ENCODE results near the gene CSNK2A2. TPM values are rescaled to one million over a fixed set of nuclear protein-coding genes. Genes with fewer than 3 reads are reported as not detected.

The CSNK2A2 gene
- total RNA-seq: 16.3 and 16.9 TPM in 2 replicates

DNA sequence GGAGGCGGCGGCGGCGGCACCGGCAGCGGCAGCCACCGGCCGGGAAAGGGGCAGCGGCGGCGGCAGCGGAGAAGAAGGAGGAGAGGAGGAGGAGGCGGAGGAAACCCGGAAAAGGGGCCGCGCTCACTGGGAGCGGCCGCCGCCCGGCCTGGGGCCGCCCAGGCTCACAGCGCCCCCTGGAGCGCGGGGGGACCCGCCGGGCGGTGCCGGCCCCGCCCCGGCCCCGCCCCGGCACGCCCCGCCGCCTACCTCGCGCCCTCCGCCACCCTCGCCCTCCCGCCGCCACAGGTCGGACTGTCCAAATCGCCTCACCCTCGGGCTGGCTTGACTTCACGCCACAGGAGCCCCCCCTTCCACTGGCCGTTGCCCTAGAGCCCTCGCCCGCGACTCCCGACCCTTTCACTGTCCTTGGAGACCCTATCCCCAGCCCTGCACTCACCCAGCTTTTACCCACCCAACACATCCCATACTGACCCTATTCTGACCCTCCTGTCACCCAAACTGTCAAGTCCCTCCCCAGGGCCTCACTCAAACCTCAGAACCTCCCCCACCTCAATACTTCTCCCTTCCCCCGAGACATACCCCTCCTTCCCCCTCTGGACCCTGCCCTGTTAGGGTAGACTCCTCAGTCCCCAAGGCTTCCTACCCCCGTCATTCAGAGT, at the start of gene CSNK2A2:
TSS of gene CSNK2A2 (minus strand) at position 85 of the 662 bp plus-strand sequence. CDS start 370 bp downstream, outside the sequence.

DNA sequence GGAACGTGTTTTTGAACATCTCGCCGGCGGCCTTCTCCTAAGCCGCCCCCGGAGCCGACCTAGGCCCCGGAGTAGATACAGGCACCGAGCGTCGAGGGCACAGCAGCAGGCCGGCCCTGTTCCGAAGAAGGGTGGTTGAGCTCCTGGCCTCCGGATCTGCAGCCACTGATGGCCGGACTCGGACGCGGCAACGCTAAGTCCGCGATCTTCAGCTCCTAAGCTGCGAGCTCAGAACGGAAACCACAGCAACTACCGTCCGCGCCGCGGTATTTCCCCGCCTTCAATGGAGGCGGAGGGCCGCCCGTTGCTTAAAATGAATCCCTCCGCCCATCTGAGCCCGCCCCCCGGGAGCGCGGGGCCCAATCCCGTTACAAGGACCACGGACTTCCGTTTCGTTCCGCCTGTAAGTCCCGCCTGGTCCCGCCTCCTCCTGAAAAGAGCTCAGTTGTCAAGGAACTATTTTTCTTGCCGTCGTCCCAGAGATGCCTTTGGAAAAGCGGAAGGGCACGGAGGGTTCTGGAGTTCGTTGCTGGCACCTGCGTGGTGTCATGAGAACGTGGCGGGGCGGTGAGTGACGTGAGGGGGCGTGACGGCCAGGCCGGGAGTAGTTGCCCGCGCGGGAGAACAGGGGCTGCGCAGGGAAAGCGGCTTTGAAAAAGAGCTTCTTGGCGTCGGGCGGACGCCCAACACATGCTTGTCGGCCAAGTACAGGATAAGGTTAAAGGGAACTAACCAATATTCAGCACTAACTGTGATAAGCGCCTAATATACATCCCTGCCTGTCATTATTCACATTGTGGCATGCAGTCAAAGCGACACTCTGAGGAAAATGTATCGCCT, 68.6 kb downstream of the CSNK2A2 start, which contains the start of gene CFAP20:
TSS of gene CFAP20 (minus strand) at position 285 of the 840 bp plus-strand sequence. CDS start at position 19, 266 bp downstream.

Other genes starting within 250 kb of the CSNK2A2 start
- gene CNGB1, start 227.0 kb downstream of the CSNK2A2 start, total RNA-seq: not detected in 2 replicates
- gene ZNF319, start 197.4 kb downstream of the CSNK2A2 start, total RNA-seq: 1.4 and 2.7 TPM in 2 replicates
- gene USB1, start 196.7 kb downstream of the CSNK2A2 start, total RNA-seq: 27.3 and 44.1 TPM in 2 replicates
- 3.1 and 3.5 TPM in 2 replicates for gene MMP15, start 172.4 kb downstream of the CSNK2A2 start, total RNA-seq
- gene CFAP20, start 68.7 kb downstream of the CSNK2A2 start, total RNA-seq: 34.4 and 52.3 TPM in 2 replicates
- not detected in 2 replicates for gene PRSS54, start 96.9 kb upstream of the CSNK2A2 start, total RNA-seq
- gene GINS3, start 194.4 kb upstream of the CSNK2A2 start, total RNA-seq: 1.4 and 7.1 TPM in 2 replicates

All from regular cardiac myocyte (primary cell).